Measurements from ENCODE around the gene GASK1B.

DNA sequence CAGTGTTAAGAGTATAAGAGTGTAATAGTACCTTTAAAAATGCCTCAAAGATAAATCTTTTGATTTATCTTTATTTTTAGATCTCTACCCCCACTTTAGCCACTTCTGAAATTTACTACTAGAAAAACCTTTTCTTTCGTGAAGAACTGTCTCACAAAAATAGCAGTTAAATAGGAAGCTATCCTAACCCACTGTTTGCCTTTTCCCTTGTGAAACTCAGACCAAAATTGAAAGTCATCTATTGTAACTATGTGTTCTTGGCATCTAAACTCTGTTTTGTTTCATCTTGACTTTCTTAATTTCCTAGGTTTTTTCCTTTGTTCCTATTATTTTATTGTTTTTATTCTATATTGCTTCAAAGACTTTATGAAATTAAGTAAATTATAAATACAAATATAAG is 29.7 kb upstream of the GASK1B start:
- TF ChIP-seq, protein P1, sequence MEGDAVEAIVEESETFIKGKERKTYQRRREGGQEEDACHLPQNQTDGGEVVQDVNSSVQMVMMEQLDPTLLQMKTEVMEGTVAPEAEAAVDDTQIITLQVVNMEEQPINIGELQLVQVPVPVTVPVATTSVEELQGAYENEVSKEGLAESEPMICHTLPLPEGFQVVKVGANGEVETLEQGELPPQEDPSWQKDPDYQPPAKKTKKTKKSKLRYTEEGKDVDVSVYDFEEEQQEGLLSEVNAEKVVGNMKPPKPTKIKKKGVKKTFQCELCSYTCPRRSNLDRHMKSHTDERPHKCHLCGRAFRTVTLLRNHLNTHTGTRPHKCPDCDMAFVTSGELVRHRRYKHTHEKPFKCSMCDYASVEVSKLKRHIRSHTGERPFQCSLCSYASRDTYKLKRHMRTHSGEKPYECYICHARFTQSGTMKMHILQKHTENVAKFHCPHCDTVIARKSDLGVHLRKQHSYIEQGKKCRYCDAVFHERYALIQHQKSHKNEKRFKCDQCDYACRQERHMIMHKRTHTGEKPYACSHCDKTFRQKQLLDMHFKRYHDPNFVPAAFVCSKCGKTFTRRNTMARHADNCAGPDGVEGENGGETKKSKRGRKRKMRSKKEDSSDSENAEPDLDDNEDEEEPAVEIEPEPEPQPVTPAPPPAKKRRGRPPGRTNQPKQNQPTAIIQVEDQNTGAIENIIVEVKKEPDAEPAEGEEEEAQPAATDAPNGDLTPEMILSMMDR (optimal IDR thresholded peaks at IDR 0.05 in 1 of 3, IDR thresholded peaks at IDR 0.05 in 1 of 3, conservative IDR thresholded peaks at IDR 0.05 in 1 of 3; ENCODE audit: extremely low read depth in 1 of 3, insufficient read depth in 2 of 3, low read length in 3 of 3) = no peak
- no peak for TF ChIP-seq EZH2 (IDR thresholded peaks at IDR 0.05; ENCODE audit: low read length)
